ENCODE measurements around the gene MDGA2. TPM values are rescaled to one million over a fixed set of nuclear protein-coding genes. Genes with fewer than 3 reads are reported as not detected.
"Not testable (repeated sequence)": the region's sequence is repeated elsewhere in the genome, so short reads cannot be mapped to it uniquely, and the experiment has no call there.

Gene MDGA2
- total RNA-seq, 1 experiment from 2014 or later, result not detected

GRCh38 chr14:46973295-46973694, 702.1 kb downstream of the MDGA2 start:
- in situ Hi-C loops (cut with HindIII; ENCODE audit: low pct_unique_long_range_greater_than_20kb, low sequenced_read_pairs), result no loop called here
- DNase-seq (ENCODE audit: low read depth), result no peak

DNA sequence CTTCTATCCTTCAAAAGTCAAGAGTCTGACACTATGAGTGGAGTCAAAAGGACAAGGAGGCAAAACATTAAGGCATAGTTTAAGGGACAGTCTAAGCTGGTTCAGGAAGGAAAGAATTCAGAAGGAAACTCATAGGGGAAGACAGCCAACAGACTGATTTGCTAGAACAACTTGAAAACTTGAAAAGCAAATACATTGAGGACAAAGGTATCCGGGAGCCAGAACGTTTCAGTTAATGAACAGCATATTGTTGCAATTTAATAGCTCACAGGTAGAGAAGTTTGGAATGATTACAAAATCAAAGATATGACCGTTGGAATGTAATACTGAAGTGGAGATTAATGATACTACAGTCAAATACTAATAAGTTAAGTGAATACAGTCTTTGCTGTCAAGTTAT, 711.0 kb downstream of the MDGA2 start:
- in situ Hi-C loops (cut with HindIII; ENCODE audit: low pct_unique_long_range_greater_than_20kb, low sequenced_read_pairs), result no loop called here
- no peak for DNase-seq (ENCODE audit: low read depth)

GRCh38 chr14:46951103-46951502, 724.3 kb downstream of the MDGA2 start:
- DNase-seq (ENCODE audit: low read depth), result no peak
- in situ Hi-C loops (cut with HindIII; ENCODE audit: low pct_unique_long_range_greater_than_20kb, low sequenced_read_pairs), result no loop called here

DNA sequence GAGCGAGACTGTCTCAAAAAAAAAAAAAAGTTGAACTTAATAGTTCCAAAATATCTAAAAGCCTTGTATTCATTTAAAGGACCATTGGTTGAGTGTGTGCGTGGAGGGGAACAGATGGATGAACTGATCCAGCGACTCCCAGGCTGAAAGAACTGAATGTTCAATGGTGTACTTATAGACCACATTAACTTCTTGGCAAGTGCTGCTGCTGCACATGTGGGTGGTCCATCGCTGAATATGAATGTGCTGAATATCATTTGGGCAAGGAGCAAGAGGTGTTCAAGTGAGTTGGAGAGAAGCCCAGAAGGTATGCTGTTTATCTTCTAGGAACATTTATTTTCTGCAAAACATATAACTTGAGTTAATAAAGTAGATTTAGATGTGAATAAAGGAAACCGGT, 734.8 kb downstream of the MDGA2 start:
- in situ Hi-C loops (cut with HindIII; ENCODE audit: low pct_unique_long_range_greater_than_20kb, low sequenced_read_pairs), result no loop called here
- no peak for DNase-seq (ENCODE audit: low read depth)

GRCh38 chr14:46920542-46920941, 754.9 kb downstream of the MDGA2 start:
- no peak for DNase-seq (ENCODE audit: low read depth)
- in situ Hi-C loops (cut with HindIII; ENCODE audit: low pct_unique_long_range_greater_than_20kb, low sequenced_read_pairs), result no loop called here

DNA sequence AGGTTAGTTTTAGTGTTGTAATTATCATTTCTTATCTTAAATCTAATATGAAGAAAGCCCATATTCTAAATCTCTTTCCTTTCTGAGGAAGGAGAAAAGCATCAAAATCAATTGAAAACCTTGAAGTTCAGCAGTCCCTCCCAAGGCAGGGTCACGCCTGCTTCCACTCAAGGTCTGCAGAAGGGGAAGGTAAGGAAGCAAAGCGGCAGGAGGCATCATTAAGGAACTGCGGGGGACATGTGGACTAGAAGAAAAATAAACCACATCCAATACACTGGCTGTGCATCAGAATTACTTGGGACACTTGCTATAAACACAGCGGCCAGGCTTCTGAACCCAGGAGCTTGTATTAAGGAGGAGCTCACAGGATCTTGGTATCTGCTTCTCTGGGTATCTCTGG, 759.9 kb downstream of the MDGA2 start:
- in situ Hi-C loops (cut with HindIII; ENCODE audit: low pct_unique_long_range_greater_than_20kb, low sequenced_read_pairs); DNase-seq (ENCODE audit: low read depth): not testable (repeated sequence)

DNA sequence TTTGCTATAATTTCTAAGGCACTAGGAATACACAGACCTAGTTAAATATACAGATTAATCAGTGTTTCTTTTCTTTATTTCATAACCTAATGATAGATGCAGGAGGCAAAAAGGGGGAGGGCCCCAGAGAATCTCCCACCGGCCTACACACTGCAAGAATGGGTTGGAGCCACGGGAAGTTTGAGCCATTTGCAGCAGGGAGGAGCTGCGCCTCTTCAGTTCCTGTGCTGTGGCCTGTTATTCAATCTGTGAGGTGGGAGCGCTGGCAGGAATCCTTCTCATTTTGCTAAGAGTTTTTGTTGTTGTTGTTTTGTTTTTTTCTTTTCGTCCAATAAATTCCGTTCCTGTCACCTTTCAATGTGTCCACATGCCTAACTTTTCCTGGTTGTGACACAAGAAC, 772.6 kb downstream of the MDGA2 start:
- no peak for DNase-seq (ENCODE audit: low read depth)
- in situ Hi-C loops (cut with HindIII; ENCODE audit: low pct_unique_long_range_greater_than_20kb, low sequenced_read_pairs), result no loop called here

- in situ Hi-C loops (cut with HindIII; ENCODE audit: low pct_unique_long_range_greater_than_20kb, low sequenced_read_pairs), result no loop called here
- DNase-seq (ENCODE audit: low read depth), result no peak
These were observed 780.9 kb downstream of the MDGA2 start for GRCh38 chr14:46894476-46894875.

DNA sequence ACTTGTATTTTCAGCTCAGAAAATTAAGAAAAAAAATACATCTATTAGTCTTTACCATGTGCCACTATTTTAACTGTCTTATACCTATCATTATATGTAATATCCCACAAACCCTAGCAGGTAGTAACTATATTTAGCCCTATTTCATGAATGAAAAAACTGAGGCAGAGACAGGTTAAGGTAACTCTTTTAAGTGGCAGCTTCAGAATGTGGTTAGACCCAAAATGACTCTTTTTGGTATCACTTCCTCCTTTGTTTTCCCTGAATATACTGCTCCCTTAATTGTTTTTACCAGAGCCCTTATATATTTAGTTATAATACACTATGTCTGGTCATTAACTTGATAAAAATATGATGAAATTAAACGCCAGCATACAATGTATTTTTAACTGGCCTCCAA, 788.3 kb downstream of the MDGA2 start:
- in situ Hi-C loops (cut with HindIII; ENCODE audit: low pct_unique_long_range_greater_than_20kb, low sequenced_read_pairs), result no loop called here
- no peak for DNase-seq (ENCODE audit: low read depth)

DNA sequence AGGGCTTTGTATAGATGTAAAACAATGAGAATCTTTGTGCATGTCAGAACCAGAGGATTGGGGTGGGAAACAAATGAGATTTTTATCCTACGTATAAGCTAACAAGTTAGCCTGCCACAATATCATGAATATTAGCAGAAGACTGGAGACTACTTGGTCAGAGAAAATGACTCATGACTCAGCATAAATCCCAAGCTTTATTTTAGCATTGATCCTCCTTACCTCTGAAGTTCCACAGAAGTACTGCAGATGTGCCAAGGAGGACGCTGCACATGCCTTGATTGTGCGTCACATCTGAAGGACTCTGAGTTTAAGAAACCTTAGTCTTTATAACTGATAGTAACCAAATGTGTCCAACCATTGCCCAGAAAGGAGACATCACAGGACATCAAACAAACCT, 789.8 kb downstream of the MDGA2 start:
- in situ Hi-C loops (cut with HindIII; ENCODE audit: low pct_unique_long_range_greater_than_20kb, low sequenced_read_pairs), result no loop called here
- DNase-seq (ENCODE audit: low read depth), result no peak

- in situ Hi-C loops (cut with HindIII; ENCODE audit: low pct_unique_long_range_greater_than_20kb, low sequenced_read_pairs), result no loop called here
- DNase-seq (ENCODE audit: low read depth), result no peak
These were observed 813.7 kb downstream of the MDGA2 start for GRCh38 chr14:46861753-46862152.

DNA sequence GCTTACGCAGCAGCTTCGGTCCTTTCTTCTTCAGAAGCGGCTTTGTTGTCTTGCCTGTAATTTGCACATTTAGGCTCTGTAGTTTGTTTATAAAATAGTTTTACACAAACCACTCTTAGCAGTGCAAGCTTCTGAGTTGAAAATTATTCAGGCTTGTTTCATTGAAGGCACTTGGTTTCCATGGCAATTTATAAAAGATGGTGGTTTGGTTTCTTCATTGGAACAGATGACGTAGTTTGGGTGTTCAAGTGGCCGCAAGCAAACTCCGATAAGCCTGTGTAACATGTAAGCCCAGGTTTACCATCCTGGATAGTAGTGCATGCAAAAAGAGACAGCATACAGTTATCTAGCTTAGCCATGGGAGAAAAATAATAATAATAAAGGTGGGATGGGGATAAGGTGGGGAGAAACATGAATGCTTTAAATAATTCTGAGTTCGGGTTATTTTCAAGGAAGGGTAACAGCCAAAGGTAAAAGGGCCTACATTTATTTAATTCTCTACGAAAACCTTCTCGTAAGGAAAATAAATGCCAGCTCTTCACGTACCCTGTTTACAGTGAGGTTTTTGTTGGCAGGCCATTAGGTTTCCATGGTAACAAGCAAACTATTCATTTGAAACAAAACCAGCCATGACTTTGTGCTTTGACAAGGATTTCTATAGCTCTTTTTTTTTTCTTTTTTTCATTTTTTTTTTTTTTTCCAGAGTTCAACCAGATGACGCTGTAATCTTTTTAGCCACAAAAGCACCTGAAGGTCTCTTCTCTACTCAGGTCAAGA, 834.3 kb downstream of the MDGA2 start:
- DNase-seq (ENCODE audit: low read depth), result peak; percentile 1
- in situ Hi-C loops (cut with HindIII; ENCODE audit: low pct_unique_long_range_greater_than_20kb, low sequenced_read_pairs), result no loop called here

DNA sequence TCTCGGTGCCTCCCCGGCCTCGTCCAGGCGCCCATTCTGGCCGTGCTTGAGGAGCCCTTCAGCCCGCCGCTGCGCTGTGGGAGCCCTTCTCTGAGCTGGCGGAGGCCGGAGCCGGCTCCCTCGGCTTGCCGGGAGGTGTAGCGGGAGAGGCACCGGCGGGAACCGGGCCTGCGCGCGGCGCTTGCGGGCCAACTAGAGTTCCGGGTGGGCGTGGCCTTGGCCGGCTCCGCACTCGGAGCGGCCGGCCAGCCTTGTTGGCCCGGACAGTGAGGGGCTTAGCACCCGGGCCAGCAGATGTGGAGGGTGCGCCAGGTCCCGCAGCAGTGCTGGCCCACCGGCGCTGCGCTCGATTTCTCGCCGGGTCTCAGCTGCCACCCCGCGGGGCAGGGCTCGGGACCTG, 855.1 kb downstream of the MDGA2 start:
- in situ Hi-C loops (cut with HindIII; ENCODE audit: low pct_unique_long_range_greater_than_20kb, low sequenced_read_pairs), result no loop called here
- DNase-seq (ENCODE audit: low read depth), result no peak

- DNase-seq (ENCODE audit: low read depth), result no peak
- in situ Hi-C loops (cut with HindIII; ENCODE audit: low pct_unique_long_range_greater_than_20kb, low sequenced_read_pairs), result no loop called here
These were observed 856.3 kb downstream of the MDGA2 start for GRCh38 chr14:46819117-46819516.

DNA sequence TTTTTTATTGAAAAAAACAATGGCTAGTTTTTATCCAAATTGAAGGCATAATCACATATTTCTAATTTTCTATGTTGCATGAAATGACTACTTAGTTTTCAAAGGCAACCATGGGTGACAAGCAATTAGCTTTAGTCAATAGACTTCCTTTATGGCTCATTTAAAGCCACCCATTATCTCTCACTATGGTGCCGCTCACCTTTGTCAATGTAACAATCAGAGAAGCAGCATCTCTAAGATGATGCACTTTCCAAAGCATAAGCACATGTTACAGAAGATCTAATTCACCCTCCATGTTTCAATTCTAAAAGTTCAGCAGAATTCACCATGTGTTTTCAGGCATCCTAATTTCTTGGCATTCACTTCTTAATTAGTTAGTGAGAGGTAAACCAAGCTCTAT, 857.3 kb downstream of the MDGA2 start:
- in situ Hi-C loops (cut with HindIII; ENCODE audit: low pct_unique_long_range_greater_than_20kb, low sequenced_read_pairs), result no loop called here
- DNase-seq (ENCODE audit: low read depth), result no peak

DNA sequence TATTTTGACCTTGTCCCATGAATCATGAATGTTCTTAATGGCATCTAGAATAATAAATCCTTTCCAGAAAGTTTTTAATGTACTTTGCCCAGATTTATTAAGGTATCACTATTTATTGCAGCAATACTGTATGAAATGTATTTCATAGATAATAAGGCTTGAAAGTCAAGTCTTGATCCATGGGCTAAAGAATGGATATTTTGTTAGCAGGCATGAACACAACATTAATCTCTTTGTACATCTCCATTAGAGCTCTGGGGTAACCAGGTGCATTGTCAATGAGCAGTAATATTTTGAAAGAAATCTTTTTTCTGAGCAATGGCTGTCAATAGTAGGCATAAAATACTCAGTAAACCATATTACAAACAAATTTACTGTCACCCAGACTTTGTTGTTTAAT, 882.3 kb downstream of the MDGA2 start:
- in situ Hi-C loops (cut with HindIII; ENCODE audit: low pct_unique_long_range_greater_than_20kb, low sequenced_read_pairs), result no loop called here
- DNase-seq (ENCODE audit: low read depth), result no peak

Data from Caki2 (cell line).